A549 (cell line): ENCODE measurements around the gene TGFBR1.

Experiments
- BHLHE40 ChIP-seq: IDR thresholded peaks from 2 replicates; pipeline ENCODE4 v1.6.1; 2012; ENCODE audit warnings: low read depth, low read length, inconsistent platforms
- CTCF ChIP-seq: fragments of >200 bp; sonication (Bioruptor Twin); formaldehyde crosslinking; IDR thresholded peaks from 3 replicates; pipeline ENCODE4 v1.5.1; 2016
- EHF ChIP-seq: fragments of 250-450 bp; sonication (Bioruptor Pico); IDR thresholded peaks from 2 replicates; pipeline ENCODE4 v1.5.0; 2020; ENCODE audit warnings: mild to moderate bottlenecking
- ELK1 ChIP-seq: fragments of 150-350 bp; IDR thresholded peaks from 2 replicates; pipeline ENCODE4 v1.6.1; 2014; ENCODE audit warnings: low read depth, mild to moderate bottlenecking, low read length
- JUN ChIP-seq, 2 experiments: fragments of >200 bp; sonication (Bioruptor Twin); formaldehyde crosslinking; IDR thresholded peaks; 2 replicates in 1 of 2; 3 replicates in 1 of 2; pipeline ENCODE4 v1.6.1; 2016 to 2017
- KDM5A ChIP-seq: fragments of 200-600 bp; sonication (generic); IDR thresholded peaks from 2 replicates; pipeline ENCODE4 v1.6.1; 2016; ENCODE audit warnings: antibody characterized with exemption, mild to moderate bottlenecking
- MAZ ChIP-seq: fragments of 150-350 bp; IDR thresholded peaks from 2 replicates; pipeline ENCODE4 v1.6.1; 2014; ENCODE audit warnings: antibody characterized with exemption, low read depth, low read length, borderline replicate concordance
- NR3C1 ChIP-seq: fragments of >200 bp; sonication (Bioruptor Twin); formaldehyde crosslinking; IDR thresholded peaks from 3 replicates; pipeline ENCODE4 v1.6.1; 2017
- PBX3 ChIP-seq: IDR thresholded peaks from 2 replicates; pipeline ENCODE4 v1.6.1; 2012
- POLR2AphosphoS2 ChIP-seq: conservative IDR thresholded peaks from 2 replicates; pipeline ENCODE4 v1.6.1; 2012; ENCODE audit warnings: low read length, improper control_type of control experiment, inconsistent platforms
- RNF2 ChIP-seq: fragments of 200-600 bp; sonication (generic); IDR thresholded peaks from 2 replicates; pipeline ENCODE4 v1.6.1; 2016; ENCODE audit warnings: low read depth, mild to moderate bottlenecking, antibody characterized with exemption, moderate library complexity, borderline replicate concordance
- SMC3 ChIP-seq: fragments of >200 bp; sonication (Bioruptor Twin); formaldehyde crosslinking; IDR thresholded peaks from 3 replicates; pipeline ENCODE4 v1.6.1; 2018; ENCODE audit warnings: inconsistent platforms
- USF2 ChIP-seq: fragments of 450-650 bp; IDR thresholded peaks from 2 replicates; pipeline ENCODE4 v1.6.1; 2014; ENCODE audit warnings: antibody characterized with exemption

GRCh38 chr9:99070681-99071080 is 34.2 kb upstream of the TGFBR1 start:
- TF ChIP-seq CTCF (no peak), PBX3 (no peak), SMC3 (no peak), MAZ (no peak), EHF (CRISPR knock-in tag) (no peak), JUN (IDR thresholded peaks at IDR 0.05) (no peak), RNF2 (no peak), USF2 (no peak), BHLHE40 (no peak), ELK1 (no peak), NR3C1 (no peak), POLR2AphosphoS2 (no peak), KDM5A (no peak)
